SW 1271 (cell line): ENCODE measurements around the gene PLEKHG2.
"Not testable (repeated sequence)": the region's sequence is repeated elsewhere in the genome, so short reads cannot be mapped to it uniquely, and the experiment has no call there.

Source experiments
- DNase-seq, 2 experiments: peaks; one replicate each; lab custom pipeline; 2025; lab: John Stamatoyannopoulos, UW

Gene PLEKHG2, protein sequence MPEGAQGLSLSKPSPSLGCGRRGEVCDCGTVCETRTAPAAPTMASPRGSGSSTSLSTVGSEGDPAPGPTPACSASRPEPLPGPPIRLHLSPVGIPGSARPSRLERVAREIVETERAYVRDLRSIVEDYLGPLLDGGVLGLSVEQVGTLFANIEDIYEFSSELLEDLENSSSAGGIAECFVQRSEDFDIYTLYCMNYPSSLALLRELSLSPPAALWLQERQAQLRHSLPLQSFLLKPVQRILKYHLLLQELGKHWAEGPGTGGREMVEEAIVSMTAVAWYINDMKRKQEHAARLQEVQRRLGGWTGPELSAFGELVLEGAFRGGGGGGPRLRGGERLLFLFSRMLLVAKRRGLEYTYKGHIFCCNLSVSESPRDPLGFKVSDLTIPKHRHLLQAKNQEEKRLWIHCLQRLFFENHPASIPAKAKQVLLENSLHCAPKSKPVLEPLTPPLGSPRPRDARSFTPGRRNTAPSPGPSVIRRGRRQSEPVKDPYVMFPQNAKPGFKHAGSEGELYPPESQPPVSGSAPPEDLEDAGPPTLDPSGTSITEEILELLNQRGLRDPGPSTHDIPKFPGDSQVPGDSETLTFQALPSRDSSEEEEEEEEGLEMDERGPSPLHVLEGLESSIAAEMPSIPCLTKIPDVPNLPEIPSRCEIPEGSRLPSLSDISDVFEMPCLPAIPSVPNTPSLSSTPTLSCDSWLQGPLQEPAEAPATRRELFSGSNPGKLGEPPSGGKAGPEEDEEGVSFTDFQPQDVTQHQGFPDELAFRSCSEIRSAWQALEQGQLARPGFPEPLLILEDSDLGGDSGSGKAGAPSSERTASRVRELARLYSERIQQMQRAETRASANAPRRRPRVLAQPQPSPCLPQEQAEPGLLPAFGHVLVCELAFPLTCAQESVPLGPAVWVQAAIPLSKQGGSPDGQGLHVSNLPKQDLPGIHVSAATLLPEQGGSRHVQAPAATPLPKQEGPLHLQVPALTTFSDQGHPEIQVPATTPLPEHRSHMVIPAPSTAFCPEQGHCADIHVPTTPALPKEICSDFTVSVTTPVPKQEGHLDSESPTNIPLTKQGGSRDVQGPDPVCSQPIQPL (N-terminal part only)

GRCh38 chr19:39412100-39412866, at the start of gene PLEKHG2:
PLEKHG2 (plus strand) TSS chr19:39412669; CDS start chr19:39414087, 1,418 bp downstream.
- DNase-seq = peak; percentile 85 to 96

GRCh38 chr19:39362682-39363657, 49.5 kb upstream of the PLEKHG2 start:
- DNase-seq = no peak

GRCh38 chr19:39363901-39364457, 48.5 kb upstream of the PLEKHG2 start:
- no peak for DNase-seq

- DNase-seq = no peak
These were observed 46.9 kb upstream of the PLEKHG2 start for GRCh38 chr19:39365531-39365930.

GRCh38 chr19:39369200-39369599, 43.3 kb upstream of the PLEKHG2 start:
- no peak for DNase-seq

- DNase-seq = no peak
These were observed 41.7 kb upstream of the PLEKHG2 start for GRCh38 chr19:39370735-39371134.

- DNase-seq = no peak
These were observed 40.2 kb upstream of the PLEKHG2 start for GRCh38 chr19:39372047-39372802.

DNA sequence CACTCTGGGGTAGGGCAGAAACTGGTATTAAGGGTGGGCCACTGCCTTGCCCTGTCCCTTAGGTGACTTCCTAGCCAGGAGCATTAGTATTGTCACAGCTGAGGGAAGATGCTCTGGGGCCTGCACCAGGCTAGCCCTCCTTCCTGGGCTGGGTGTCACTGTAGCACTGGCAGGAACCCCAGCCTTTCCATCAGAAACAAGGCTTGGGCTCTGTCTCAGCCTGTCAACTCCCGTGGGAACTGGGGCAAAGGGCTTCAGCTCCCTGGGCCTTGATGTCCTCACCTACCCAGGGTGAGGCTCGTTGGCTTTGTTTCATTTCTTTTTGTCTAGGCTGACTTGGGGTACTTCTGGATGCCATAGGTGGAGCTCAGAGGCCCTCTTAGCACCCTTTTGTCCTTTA, 39.5 kb upstream of the PLEKHG2 start:
- no peak for DNase-seq

DNA sequence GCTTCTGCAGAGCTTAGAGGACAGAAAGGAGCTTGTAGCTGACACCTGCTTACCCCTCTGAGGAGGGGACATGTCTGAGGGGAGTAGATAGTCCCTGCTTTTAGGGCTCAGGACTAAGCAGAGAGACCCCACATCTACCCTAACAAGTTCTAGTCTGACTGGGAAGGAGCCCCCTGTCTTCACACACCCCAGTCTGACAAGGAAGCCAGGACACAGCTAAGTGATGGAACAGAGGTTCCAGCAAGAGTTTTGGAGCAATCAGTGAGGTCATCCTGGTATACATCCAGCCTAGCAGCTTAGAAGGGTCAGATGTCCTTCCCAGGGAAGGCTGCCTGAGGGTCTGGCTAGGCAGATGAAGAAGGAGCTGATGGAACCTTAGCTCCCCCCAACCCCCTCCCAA, 36.5 kb upstream of the PLEKHG2 start:
- no peak for DNase-seq

GRCh38 chr19:39377373-39378362, 34.8 kb upstream of the PLEKHG2 start:
- DNase-seq = no peak

- DNase-seq = not testable (repeated sequence)
These were observed 33.1 kb upstream of the PLEKHG2 start for GRCh38 chr19:39379366-39379765.

- DNase-seq = no peak
These were observed 32.5 kb upstream of the PLEKHG2 start for GRCh38 chr19:39379865-39380396.

DNA sequence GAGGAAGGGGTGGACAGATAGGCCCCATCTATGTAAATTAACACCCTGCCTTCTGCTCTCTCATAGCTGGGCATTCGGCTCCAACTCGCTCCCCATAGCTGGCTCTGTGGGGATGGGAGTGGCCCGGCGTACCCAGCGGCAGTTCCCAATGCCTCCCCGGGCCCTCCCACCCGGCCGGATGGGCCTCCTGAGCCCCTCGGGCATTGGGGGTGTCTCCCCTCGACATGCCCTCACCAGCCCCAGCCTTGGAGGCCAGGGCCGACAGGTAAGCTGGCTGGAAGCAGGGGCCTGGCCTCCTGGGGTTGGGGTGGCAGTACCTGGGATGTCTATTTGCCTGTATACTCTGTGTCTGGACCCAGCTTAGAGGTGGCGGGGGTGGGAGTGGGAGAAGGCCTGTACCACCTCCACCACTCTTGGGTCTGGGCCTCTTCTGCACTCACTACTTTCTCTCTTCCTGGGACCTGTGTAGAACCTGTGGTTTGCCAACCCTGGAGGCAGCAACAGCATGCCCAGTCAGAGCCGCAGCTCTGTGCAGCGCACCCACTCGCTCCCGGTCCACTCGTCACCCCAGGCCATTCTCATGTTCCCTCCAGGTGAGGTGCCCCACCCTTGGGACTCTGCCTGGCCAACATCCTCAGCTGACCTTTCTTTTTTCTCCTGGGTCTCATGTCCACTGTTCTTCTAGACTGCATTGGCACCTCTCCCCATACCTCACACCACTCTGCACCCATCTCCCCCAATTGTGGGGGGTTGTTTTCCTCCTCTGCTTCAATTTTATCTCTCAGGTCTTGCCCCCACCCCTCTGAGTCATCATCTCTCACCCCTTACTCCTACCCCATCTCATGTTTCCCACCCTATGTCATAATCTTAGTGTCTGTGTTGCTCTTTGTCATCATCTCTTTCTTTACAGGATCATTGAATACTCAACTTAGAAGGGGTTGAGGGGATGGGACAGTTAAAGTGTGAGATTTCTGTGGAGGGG, 31.7 kb upstream of the PLEKHG2 start:
- no peak for DNase-seq

DNA sequence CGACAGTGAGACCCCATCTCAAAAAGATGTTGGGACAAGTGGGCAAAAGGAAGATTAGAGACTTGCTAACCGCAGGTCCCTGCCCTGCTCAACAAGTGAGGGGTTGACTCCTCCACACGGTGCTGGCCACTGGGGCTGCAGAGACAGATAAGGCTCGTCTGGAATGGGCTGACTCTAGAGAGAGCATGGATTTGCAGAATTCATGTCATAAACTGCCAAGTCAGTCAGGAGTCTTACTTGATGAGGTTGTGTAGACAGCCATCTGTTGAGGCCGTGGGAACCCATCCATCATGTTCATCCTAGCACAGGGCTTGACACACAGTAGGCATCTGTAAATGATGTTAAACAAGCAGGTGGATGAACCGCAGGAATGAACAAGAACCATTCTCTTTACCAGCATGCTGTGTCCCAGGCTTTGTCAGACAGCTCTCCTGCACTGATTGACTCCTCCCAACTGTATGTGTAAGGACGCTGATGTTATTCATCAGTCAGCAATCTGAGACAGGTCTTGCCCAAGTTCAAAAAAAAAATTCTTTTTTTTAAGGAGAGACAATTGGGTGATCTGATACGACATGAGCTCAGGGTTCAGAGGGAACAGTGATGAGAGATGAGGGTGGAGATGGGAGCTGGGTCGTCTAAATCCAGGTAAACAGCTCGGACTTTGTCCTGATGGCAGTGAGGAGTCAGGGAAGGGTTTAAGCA, 30.4 kb upstream of the PLEKHG2 start:
- DNase-seq = peak in 1 of 2 experiments; percentile 6

GRCh38 chr19:39382991-39383828, 29.3 kb upstream of the PLEKHG2 start:
- no peak for DNase-seq
